ENCODE measurements around the gene PALM3.
"Not testable (repeated sequence)": the region's sequence is repeated elsewhere in the genome, so short reads cannot be mapped to it uniquely, and the experiment has no call there.

The PALM3 gene

GRCh38 chr19:14021474-14021873 is 40.4 kb downstream of the PALM3 start:
- Histone ChIP-seq H3K4me3 (ENCODE audit: severe bottlenecking) (no peak overlapping the region), H3K36me3 (ENCODE audit: low read depth) (no peaks in the 10 kb centered on the region), H3K9me3 (ENCODE audit: severe bottlenecking) (no peaks in the 10 kb centered on the region), H3K4me1 (ENCODE audit: insufficient read depth, poor library complexity, severe bottlenecking) (no peaks in the 10 kb centered on the region), H3K27me3 (ENCODE audit: insufficient read depth, poor library complexity, severe bottlenecking) (no peaks in the 10 kb centered on the region), H3K27ac (ENCODE audit: poor library complexity, severe bottlenecking) (no peak overlapping the region)
- no peak for TF ChIP-seq CTCF (IDR thresholded peaks at IDR 0.05; ENCODE audit: poor library complexity, severe bottlenecking)
- ATAC-seq (ENCODE audit: low read depth) (no peak), DNase-seq (ENCODE audit: low spot score) (no peak)

GRCh38 chr19:14019739-14020138 is 42.1 kb downstream of the PALM3 start:
- DNase-seq (ENCODE audit: low spot score); H3K27ac ChIP-seq (ENCODE audit: poor library complexity, severe bottlenecking); H3K4me3 ChIP-seq (ENCODE audit: severe bottlenecking); H3K36me3 ChIP-seq (ENCODE audit: low read depth); H3K9me3 ChIP-seq (ENCODE audit: severe bottlenecking); H3K27me3 ChIP-seq (ENCODE audit: insufficient read depth, poor library complexity, severe bottlenecking); ATAC-seq (ENCODE audit: low read depth); H3K4me1 ChIP-seq (ENCODE audit: insufficient read depth, poor library complexity, severe bottlenecking): not testable (repeated sequence)

- no peaks in the 10 kb centered on the region for H3K36me3 ChIP-seq (ENCODE audit: low read depth)
- no peak overlapping the region for H3K27ac ChIP-seq (ENCODE audit: poor library complexity, severe bottlenecking)
- no peak overlapping the region for H3K4me3 ChIP-seq (ENCODE audit: severe bottlenecking)
- TF ChIP-seq CTCF (IDR thresholded peaks at IDR 0.05; ENCODE audit: poor library complexity, severe bottlenecking), result no peak
- H3K27me3 ChIP-seq (ENCODE audit: insufficient read depth, poor library complexity, severe bottlenecking), result no peaks in the 10 kb centered on the region
- H3K4me1 ChIP-seq (ENCODE audit: insufficient read depth, poor library complexity, severe bottlenecking), result no peaks in the 10 kb centered on the region
- DNase-seq (ENCODE audit: low spot score) (no peak), ATAC-seq (ENCODE audit: low read depth) (no peak)
- H3K9me3 ChIP-seq (ENCODE audit: severe bottlenecking), result no peaks in the 10 kb centered on the region
Observed at GRCh38 chr19:14019100-14019499, 42.8 kb downstream of the PALM3 start.

GRCh38 chr19:14015524-14016035 is 46.3 kb downstream of the PALM3 start:
- ATAC-seq (ENCODE audit: low read depth), result no peak
- H3K27me3 ChIP-seq (ENCODE audit: insufficient read depth, poor library complexity, severe bottlenecking), result no peaks in the 10 kb centered on the region
- H3K36me3 ChIP-seq (ENCODE audit: low read depth), result no peaks in the 10 kb centered on the region
- no peaks in the 10 kb centered on the region for H3K4me1 ChIP-seq (ENCODE audit: insufficient read depth, poor library complexity, severe bottlenecking)
- no peak for DNase-seq (ENCODE audit: low spot score)
- H3K9me3 ChIP-seq (ENCODE audit: severe bottlenecking), result no peaks in the 10 kb centered on the region
- H3K4me3 ChIP-seq (ENCODE audit: severe bottlenecking), result no peak overlapping the region
- no peak for TF ChIP-seq CTCF (IDR thresholded peaks at IDR 0.05; ENCODE audit: poor library complexity, severe bottlenecking)
- no peak overlapping the region for H3K27ac ChIP-seq (ENCODE audit: poor library complexity, severe bottlenecking)

GRCh38 chr19:14012378-14012915 is 49.4 kb downstream of the PALM3 start:
- Histone ChIP-seq H3K4me1 (ENCODE audit: insufficient read depth, poor library complexity, severe bottlenecking) (no peaks in the 10 kb centered on the region), H3K4me3 (ENCODE audit: severe bottlenecking) (no peak overlapping the region), H3K9me3 (ENCODE audit: severe bottlenecking) (no peaks in the 10 kb centered on the region), H3K27ac (ENCODE audit: poor library complexity, severe bottlenecking) (no peak overlapping the region), H3K36me3 (ENCODE audit: low read depth) (no peaks in the 10 kb centered on the region), H3K27me3 (ENCODE audit: insufficient read depth, poor library complexity, severe bottlenecking) (no peaks in the 10 kb centered on the region)
- no peak for TF ChIP-seq CTCF (IDR thresholded peaks at IDR 0.05; ENCODE audit: poor library complexity, severe bottlenecking)
- DNase-seq (ENCODE audit: low spot score) (no peak), ATAC-seq (ENCODE audit: low read depth) (no peak)
